ENCODE measurements around the gene TMEM126B. TPM values are rescaled to one million over a fixed set of nuclear protein-coding genes. Genes with fewer than 3 reads are reported as not detected.
"Not testable (repeated sequence)": the region's sequence is repeated elsewhere in the genome, so short reads cannot be mapped to it uniquely, and the experiment has no call there.

The TMEM126B gene
- total RNA-seq, 6 experiments from 2014 or later, result 14.3 to 28.5 (median 22.3) TPM

DNA sequence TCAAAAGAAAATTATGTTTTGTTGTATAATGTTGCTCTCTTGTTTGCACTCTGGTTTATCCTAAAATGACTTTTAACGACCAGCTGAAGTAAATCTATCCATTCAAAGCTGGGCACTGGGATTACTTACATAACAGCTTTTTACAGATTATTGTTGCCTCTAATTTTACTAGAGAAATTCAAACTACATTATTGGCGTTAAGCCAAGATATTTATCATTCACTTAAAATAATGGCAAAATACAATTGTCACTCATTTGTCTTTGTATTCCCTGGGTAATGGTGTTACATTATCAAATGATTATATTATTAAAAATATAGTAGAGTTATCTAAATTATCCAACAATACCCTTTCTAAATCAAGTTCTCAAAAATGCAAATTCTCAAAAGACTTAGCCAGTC lies 31.5 kb upstream of the TMEM126B start:
- no peaks in the 10 kb centered on the region for H3K36me3 ChIP-seq
- TF ChIP-seq, protein P1, sequence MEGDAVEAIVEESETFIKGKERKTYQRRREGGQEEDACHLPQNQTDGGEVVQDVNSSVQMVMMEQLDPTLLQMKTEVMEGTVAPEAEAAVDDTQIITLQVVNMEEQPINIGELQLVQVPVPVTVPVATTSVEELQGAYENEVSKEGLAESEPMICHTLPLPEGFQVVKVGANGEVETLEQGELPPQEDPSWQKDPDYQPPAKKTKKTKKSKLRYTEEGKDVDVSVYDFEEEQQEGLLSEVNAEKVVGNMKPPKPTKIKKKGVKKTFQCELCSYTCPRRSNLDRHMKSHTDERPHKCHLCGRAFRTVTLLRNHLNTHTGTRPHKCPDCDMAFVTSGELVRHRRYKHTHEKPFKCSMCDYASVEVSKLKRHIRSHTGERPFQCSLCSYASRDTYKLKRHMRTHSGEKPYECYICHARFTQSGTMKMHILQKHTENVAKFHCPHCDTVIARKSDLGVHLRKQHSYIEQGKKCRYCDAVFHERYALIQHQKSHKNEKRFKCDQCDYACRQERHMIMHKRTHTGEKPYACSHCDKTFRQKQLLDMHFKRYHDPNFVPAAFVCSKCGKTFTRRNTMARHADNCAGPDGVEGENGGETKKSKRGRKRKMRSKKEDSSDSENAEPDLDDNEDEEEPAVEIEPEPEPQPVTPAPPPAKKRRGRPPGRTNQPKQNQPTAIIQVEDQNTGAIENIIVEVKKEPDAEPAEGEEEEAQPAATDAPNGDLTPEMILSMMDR (IDR thresholded peaks at IDR 0.05), result no peak
- no peak for TF ChIP-seq POLR2A (IDR thresholded peaks at IDR 0.05)
- ATAC-seq (no peak), DNase-seq (no peak)
- H3K9me3 ChIP-seq, result no peaks in the 10 kb centered on the region
- no peak overlapping the region for H3K4me3 ChIP-seq
- no peaks in the 10 kb centered on the region for H3K27me3 ChIP-seq
- 41% methylated on average over 2 of the region's 2 CpGs for WGBS (ENCODE audit: insufficient coverage, low coverage, low lambda C conversion rate, missing lambda C conversion rate)
- H3K4me1 ChIP-seq, result no peaks in the 10 kb centered on the region
- H3K27ac ChIP-seq, result no peak overlapping the region
- intact Hi-C loops (cut with DNase I), result no loop called here

DNA sequence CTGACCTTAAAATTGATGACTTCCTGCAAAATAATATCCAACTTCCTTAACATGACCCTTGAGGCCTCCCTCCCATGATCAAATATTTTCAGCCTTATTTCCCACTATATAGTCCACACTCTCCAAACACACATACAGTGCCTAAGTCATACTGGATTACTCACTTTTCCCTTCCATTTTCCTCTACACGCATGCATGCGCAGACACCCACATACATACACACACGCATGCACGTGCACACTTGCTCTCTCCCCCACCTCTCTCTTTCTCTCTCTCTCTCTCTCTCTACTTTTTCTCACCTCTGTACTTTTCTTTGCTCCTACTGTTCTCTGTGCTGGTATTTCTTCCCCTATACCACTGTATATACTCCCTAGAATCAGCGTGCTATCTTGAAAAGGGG lies 29.3 kb upstream of the TMEM126B start:
- WGBS (ENCODE audit: insufficient coverage, low coverage, low lambda C conversion rate, missing lambda C conversion rate), result 71% methylated on average over 5 of the region's 5 CpGs
- no peaks in the 10 kb centered on the region for H3K9me3 ChIP-seq
- no peaks in the 10 kb centered on the region for H3K36me3 ChIP-seq
- intact Hi-C loops (cut with DNase I), result no loop called here
- TF ChIP-seq, protein P1 (IDR thresholded peaks at IDR 0.05), result no peak
- TF ChIP-seq POLR2A (IDR thresholded peaks at IDR 0.05), result no peak
- no peaks in the 10 kb centered on the region for H3K4me1 ChIP-seq
- no peaks in the 10 kb centered on the region for H3K27me3 ChIP-seq
- H3K27ac ChIP-seq, result no peak overlapping the region
- ATAC-seq (no peak), DNase-seq (no peak)
- H3K4me3 ChIP-seq, result no peak overlapping the region

DNA sequence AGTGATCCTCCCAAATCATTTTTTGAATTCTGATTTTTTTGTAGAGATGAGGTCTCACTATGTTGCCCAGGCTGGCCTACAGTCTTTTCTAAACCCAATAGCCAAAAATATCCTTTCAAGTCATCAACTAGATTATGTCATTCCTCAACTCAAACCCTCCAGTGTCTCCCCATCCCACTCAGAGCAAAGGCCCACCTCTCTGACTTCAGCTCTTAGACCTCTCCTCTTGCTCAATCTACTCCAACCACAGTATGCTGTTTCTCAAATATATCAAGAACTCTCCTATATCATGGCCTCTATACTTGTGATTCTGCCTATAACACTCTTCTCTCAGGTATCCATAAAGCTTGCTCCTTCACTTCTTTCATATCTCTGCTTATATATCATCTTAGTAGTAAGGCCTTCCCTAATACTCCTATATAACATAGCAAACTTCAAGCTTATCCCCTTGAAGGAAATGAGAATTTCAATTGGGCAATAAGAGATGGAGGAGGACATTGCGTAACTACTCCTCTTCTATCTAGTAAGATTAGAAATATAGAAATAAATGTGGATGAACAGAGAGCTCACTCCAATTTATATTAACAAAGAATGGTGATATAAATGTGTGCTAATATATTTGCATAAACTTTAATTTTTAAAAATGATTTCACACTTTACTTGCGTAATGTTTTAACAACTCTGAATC lies 25.7 kb upstream of the TMEM126B start:
- ATAC-seq, result no peak
- TF ChIP-seq POLR2A (IDR thresholded peaks at IDR 0.05), result no peak
- TF ChIP-seq, protein P1 (IDR thresholded peaks at IDR 0.05), result no peak

DNA sequence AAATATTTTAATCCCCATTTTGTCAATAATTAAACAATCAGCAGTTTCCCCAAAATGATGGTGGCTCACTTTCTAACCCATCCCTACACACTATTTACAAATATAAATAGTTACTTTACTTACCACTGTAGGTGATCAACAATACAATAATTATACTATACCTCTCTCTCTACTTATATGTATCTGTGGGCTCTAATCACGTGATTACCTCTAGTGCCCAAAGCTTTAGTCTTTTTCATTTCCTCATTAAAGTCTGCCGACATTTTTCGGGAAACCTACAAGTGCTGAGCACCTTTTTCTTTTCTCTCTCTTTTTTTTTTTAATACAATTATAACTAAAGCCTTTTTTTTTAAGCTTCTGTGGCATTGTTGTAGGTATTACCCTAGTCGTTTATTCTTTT lies 25.2 kb upstream of the TMEM126B start:
- H3K27ac ChIP-seq, result no peak overlapping the region
- H3K4me1 ChIP-seq, result no peaks in the 10 kb centered on the region
- DNase-seq (no peak), ATAC-seq (no peak)
- H3K27me3 ChIP-seq, result no peaks in the 10 kb centered on the region
- 86% methylated on average over 4 of the region's 4 CpGs for WGBS (ENCODE audit: insufficient coverage, low coverage, low lambda C conversion rate, missing lambda C conversion rate)
- H3K36me3 ChIP-seq, result no peaks in the 10 kb centered on the region
- intact Hi-C loops (cut with DNase I), result no loop called here
- H3K4me3 ChIP-seq, result no peak overlapping the region
- TF ChIP-seq, protein P1 (IDR thresholded peaks at IDR 0.05), result no peak
- no peak for TF ChIP-seq POLR2A (IDR thresholded peaks at IDR 0.05)
- no peaks in the 10 kb centered on the region for H3K9me3 ChIP-seq

More for the DNA sequence above, 25.7 kb upstream of the TMEM126B start:
- Histone ChIP-seq H3K36me3 (no peaks in the 10 kb centered on the region), H3K27me3 (no peaks in the 10 kb centered on the region), H3K9me3 (no peaks in the 10 kb centered on the region), H3K4me3 (no peak overlapping the region), H3K27ac (no peak overlapping the region), H3K4me1 (no peaks in the 10 kb centered on the region)
- no peak for DNase-seq
- 86% methylated on average over 2 of the region's 2 CpGs for WGBS (ENCODE audit: insufficient coverage, low coverage, low lambda C conversion rate, missing lambda C conversion rate)
- intact Hi-C loops (cut with DNase I), result no loop called here

DNA sequence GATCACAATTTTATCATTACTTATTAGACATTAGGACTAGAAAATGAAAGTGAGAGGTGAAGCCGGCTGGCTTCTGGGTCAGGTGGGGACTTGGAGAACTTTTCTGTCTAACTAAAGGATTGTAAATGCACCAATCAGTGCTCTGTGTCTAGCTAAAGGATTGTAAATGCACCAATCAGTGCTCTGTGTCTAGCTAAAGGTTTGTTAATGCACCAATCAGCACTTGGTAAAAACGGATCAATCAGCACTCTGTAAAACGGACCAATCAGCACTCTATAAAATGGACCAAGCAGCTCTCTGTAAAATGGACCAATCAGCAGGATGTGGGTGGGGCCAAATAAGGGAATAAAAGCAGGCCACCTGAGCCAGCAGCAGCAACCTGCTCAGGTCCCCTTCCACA lies 22.2 kb upstream of the TMEM126B start:
- ATAC-seq; H3K4me1 ChIP-seq; H3K36me3 ChIP-seq; H3K9me3 ChIP-seq; H3K4me3 ChIP-seq; intact Hi-C loops (cut with DNase I); H3K27ac ChIP-seq; H3K27me3 ChIP-seq; DNase-seq: not testable (repeated sequence)
- WGBS (ENCODE audit: insufficient coverage, low coverage, low lambda C conversion rate, missing lambda C conversion rate), result 79% methylated on average over 2 of the region's 3 CpGs

DNA sequence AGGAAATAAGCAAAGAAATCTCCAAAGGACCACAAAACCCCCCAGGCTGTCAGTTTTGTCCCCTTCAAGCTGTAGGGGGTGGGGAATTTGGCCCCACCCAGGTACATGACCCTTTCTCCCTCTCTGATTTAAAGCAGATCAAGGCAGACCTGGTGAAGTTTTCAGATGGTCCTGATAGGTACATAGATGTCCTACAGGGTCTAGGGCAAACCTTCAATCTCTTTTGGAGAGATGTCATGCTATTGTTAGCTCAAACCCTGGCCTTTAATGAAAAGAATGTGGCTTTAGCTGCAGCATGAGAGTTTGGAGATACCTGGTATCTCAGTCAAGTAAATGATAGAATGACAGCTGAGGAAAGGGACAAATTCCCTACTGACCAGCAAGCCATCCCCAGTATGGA lies 19.8 kb upstream of the TMEM126B start:
- H3K36me3 ChIP-seq; H3K27me3 ChIP-seq; H3K4me1 ChIP-seq; H3K27ac ChIP-seq; intact Hi-C loops (cut with DNase I); DNase-seq; H3K9me3 ChIP-seq; H3K4me3 ChIP-seq; ATAC-seq: not testable (repeated sequence)

DNA sequence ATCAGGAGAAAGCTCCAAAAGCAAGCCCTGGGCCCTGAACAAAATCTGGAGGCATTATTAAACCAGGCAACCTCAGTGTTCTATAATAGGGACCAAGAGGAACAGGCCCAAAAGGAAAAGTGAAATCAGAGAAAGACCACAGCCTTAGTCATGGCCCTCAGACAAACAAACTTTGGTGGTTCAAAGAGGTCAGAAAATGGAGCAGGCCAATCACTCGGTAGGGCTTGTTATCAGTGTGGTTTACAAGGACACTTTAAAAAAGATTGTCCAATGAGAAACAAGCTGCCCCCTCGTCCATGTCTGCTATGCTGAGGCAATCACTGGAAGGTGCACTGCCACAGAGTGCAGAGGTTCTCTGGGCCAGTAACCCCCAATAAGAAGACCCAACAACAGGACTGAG lies 19.1 kb upstream of the TMEM126B start:
- intact Hi-C loops (cut with DNase I); H3K27ac ChIP-seq; H3K27me3 ChIP-seq; H3K36me3 ChIP-seq; ATAC-seq; H3K4me3 ChIP-seq; H3K9me3 ChIP-seq; H3K4me1 ChIP-seq; DNase-seq: not testable (repeated sequence)
- 66% methylated on average over 2 of the region's 2 CpGs for whole genome bisulfite sequencing (ENCODE audit: insufficient coverage, low coverage, low lambda C conversion rate, missing lambda C conversion rate)

DNA sequence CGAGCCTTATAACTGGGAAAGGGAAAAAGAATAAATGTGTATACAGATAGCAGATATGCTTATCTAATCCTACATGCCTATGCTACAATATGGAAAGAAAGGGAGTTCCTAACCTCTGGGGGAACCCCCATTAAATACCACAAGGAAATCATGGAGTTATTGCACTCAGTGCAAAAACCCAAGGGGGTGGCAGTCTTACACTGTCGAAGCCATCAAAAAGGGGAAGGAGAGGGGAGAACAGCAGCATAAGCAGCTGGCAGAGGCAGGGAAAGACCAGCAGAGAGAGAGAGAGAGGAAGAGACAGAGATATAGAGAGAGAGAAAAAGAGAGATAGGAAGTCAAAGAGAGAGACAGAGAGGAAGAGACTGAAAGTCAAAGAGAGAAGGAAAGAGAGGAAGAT lies 16.8 kb upstream of the TMEM126B start:
- ATAC-seq; H3K27me3 ChIP-seq; DNase-seq; H3K4me3 ChIP-seq; intact Hi-C loops (cut with DNase I); H3K36me3 ChIP-seq; H3K4me1 ChIP-seq; H3K9me3 ChIP-seq; H3K27ac ChIP-seq: not testable (repeated sequence)
- 71% methylated on average over 2 of the region's 2 CpGs for WGBS (ENCODE audit: insufficient coverage, low coverage, low lambda C conversion rate, missing lambda C conversion rate)
